Measurements from ENCODE around the gene ARMCX2.
"Not testable (repeated sequence)": the region's sequence is repeated elsewhere in the genome, so short reads cannot be mapped to it uniquely, and the experiment has no call there.

ARMCX2 gene

GRCh38 chrX:101657495-101657894, 2.2 kb downstream of the ARMCX2 start:
- Histone ChIP-seq H3K36me3 (ENCODE audit: control insufficient read depth, insufficient read depth, low read length) (no peaks in the 10 kb centered on the region), H3K18ac (ENCODE audit: low read length) (no peak overlapping the region), H3K79me1 (ENCODE audit: low read length) (no peaks in the 10 kb centered on the region), H3K4me1 (ENCODE audit: control insufficient read depth, low read depth, low read length) (no peaks in the 10 kb centered on the region), H2BK15ac (replicated peaks; ENCODE audit: low read depth) (no peak overlapping the region), H3K4ac (ENCODE audit: low read depth, low read length) (no peak overlapping the region), H3K27me3 (ENCODE audit: insufficient read depth, low read length, poor library complexity) (no peaks in the 10 kb centered on the region), H3K79me2 (ENCODE audit: control insufficient read depth, insufficient read depth, low read length) (no peaks in the 10 kb centered on the region), H2AK5ac (ENCODE audit: low read length) (no peak overlapping the region), H3K27ac (ENCODE audit: low read depth, low read length) (no peak overlapping the region), H2BK5ac (ENCODE audit: low read length) (no peak overlapping the region), H3K23ac (ENCODE audit: low read length) (no peak overlapping the region), H3K4me2 (ENCODE audit: low read length) (no peak overlapping the region), H4K5ac (ENCODE audit: low read length) (no peak overlapping the region), H3K9ac (ENCODE audit: low read length) (no peak overlapping the region), H2BK120ac (ENCODE audit: low read depth, low read length) (no peak overlapping the region), H3K4me3 (ENCODE audit: low read length) (no peak overlapping the region), H3K56ac (ENCODE audit: low read length) (no peak overlapping the region), H4K8ac (ENCODE audit: low read depth, low read length) (no peak overlapping the region)
- DNase-seq = no peak
- no CpG with 5 or more reads among the region's 12 CpGs for WGBS (ENCODE audit: extremely low coverage, insufficient coverage, low lambda C conversion rate)

GRCh38 chrX:101656817-101657216, 2.8 kb downstream of the ARMCX2 start:
- H3K4me3 ChIP-seq (ENCODE audit: low read length) = no peak overlapping the region
- no peak overlapping the region for H2BK120ac ChIP-seq (ENCODE audit: low read depth, low read length)
- H3K4me1 ChIP-seq (ENCODE audit: control insufficient read depth, low read depth, low read length) = no peaks in the 10 kb centered on the region
- no peak overlapping the region for H3K9ac ChIP-seq (ENCODE audit: low read length)
- H2BK15ac ChIP-seq (replicated peaks; ENCODE audit: low read depth) = no peak overlapping the region
- no peaks in the 10 kb centered on the region for H3K27me3 ChIP-seq (ENCODE audit: insufficient read depth, low read length, poor library complexity)
- H3K79me1 ChIP-seq (ENCODE audit: low read length) = no peaks in the 10 kb centered on the region
- H3K23ac ChIP-seq (ENCODE audit: low read length) = no peak overlapping the region
- no peaks in the 10 kb centered on the region for H3K36me3 ChIP-seq (ENCODE audit: control insufficient read depth, insufficient read depth, low read length)
- no peak overlapping the region for H3K18ac ChIP-seq (ENCODE audit: low read length)
- no peak overlapping the region for H3K27ac ChIP-seq (ENCODE audit: low read depth, low read length)
- H4K8ac ChIP-seq (ENCODE audit: low read depth, low read length) = no peak overlapping the region
- WGBS (ENCODE audit: extremely low coverage, insufficient coverage, low lambda C conversion rate) = no CpG with 5 or more reads among the region's 13 CpGs
- no peak overlapping the region for H3K4ac ChIP-seq (ENCODE audit: low read depth, low read length)
- no peak overlapping the region for H4K5ac ChIP-seq (ENCODE audit: low read length)
- no peaks in the 10 kb centered on the region for H3K79me2 ChIP-seq (ENCODE audit: control insufficient read depth, insufficient read depth, low read length)
- no peak for DNase-seq
- no peak overlapping the region for H3K56ac ChIP-seq (ENCODE audit: low read length)
- H3K4me2 ChIP-seq (ENCODE audit: low read length) = no peak overlapping the region
- H2AK5ac ChIP-seq (ENCODE audit: low read length) = no peak overlapping the region
- H2BK5ac ChIP-seq (ENCODE audit: low read length) = no peak overlapping the region

GRCh38 chrX:101655534-101655933, 4.1 kb downstream of the ARMCX2 start:
- Histone ChIP-seq H3K27ac (ENCODE audit: low read depth, low read length) (no peak overlapping the region), H3K56ac (ENCODE audit: low read length) (no peak overlapping the region), H4K8ac (ENCODE audit: low read depth, low read length) (no peak overlapping the region), H3K4ac (ENCODE audit: low read depth, low read length) (no peak overlapping the region), H4K5ac (ENCODE audit: low read length) (no peak overlapping the region), H2BK120ac (ENCODE audit: low read depth, low read length) (no peak overlapping the region), H3K9ac (ENCODE audit: low read length) (no peak overlapping the region), H3K79me2 (ENCODE audit: control insufficient read depth, insufficient read depth, low read length) (no peaks in the 10 kb centered on the region), H2AK5ac (ENCODE audit: low read length) (no peak overlapping the region), H3K4me2 (ENCODE audit: low read length) (no peak overlapping the region), H2BK5ac (ENCODE audit: low read length) (no peak overlapping the region), H3K79me1 (ENCODE audit: low read length) (no peaks in the 10 kb centered on the region), H3K27me3 (ENCODE audit: insufficient read depth, low read length, poor library complexity) (no peaks in the 10 kb centered on the region), H3K18ac (ENCODE audit: low read length) (no peak overlapping the region), H3K4me1 (ENCODE audit: control insufficient read depth, low read depth, low read length) (no peaks in the 10 kb centered on the region), H3K23ac (ENCODE audit: low read length) (no peak overlapping the region), H2BK15ac (replicated peaks; ENCODE audit: low read depth) (no peak overlapping the region), H3K36me3 (ENCODE audit: control insufficient read depth, insufficient read depth, low read length) (no peaks in the 10 kb centered on the region), H3K4me3 (ENCODE audit: low read length) (no peak overlapping the region)
- no peak for DNase-seq
- no CpG with 5 or more reads among the region's 3 CpGs for WGBS (ENCODE audit: extremely low coverage, insufficient coverage, low lambda C conversion rate)

- H3K4me1 ChIP-seq (ENCODE audit: control insufficient read depth, low read depth, low read length); H3K27me3 ChIP-seq (ENCODE audit: insufficient read depth, low read length, poor library complexity); H4K8ac ChIP-seq (ENCODE audit: low read depth, low read length); H3K9ac ChIP-seq (ENCODE audit: low read length); H3K36me3 ChIP-seq (ENCODE audit: control insufficient read depth, insufficient read depth, low read length); H3K27ac ChIP-seq (ENCODE audit: low read depth, low read length); H4K5ac ChIP-seq (ENCODE audit: low read length); H3K56ac ChIP-seq (ENCODE audit: low read length); H2BK5ac ChIP-seq (ENCODE audit: low read length); H3K79me1 ChIP-seq (ENCODE audit: low read length); H3K4me3 ChIP-seq (ENCODE audit: low read length); H3K4me2 ChIP-seq (ENCODE audit: low read length); H2BK15ac ChIP-seq (replicated peaks; ENCODE audit: low read depth); H2BK120ac ChIP-seq (ENCODE audit: low read depth, low read length); DNase-seq; H2AK5ac ChIP-seq (ENCODE audit: low read length); H3K4ac ChIP-seq (ENCODE audit: low read depth, low read length); H3K79me2 ChIP-seq (ENCODE audit: control insufficient read depth, insufficient read depth, low read length); H3K18ac ChIP-seq (ENCODE audit: low read length); H3K23ac ChIP-seq (ENCODE audit: low read length): not testable (repeated sequence)
Observed at GRCh38 chrX:101647716-101648115, 11.9 kb downstream of the ARMCX2 start.

- H3K23ac ChIP-seq (ENCODE audit: low read length) = no peak overlapping the region
- no peak overlapping the region for H4K5ac ChIP-seq (ENCODE audit: low read length)
- H2BK120ac ChIP-seq (ENCODE audit: low read depth, low read length) = no peak overlapping the region
- no peak overlapping the region for H3K27ac ChIP-seq (ENCODE audit: low read depth, low read length)
- no peaks in the 10 kb centered on the region for H3K36me3 ChIP-seq (ENCODE audit: control insufficient read depth, insufficient read depth, low read length)
- H4K8ac ChIP-seq (ENCODE audit: low read depth, low read length) = no peak overlapping the region
- WGBS (ENCODE audit: extremely low coverage, insufficient coverage, low lambda C conversion rate) = no CpG with 5 or more reads among the region's 1 CpG
- H3K9ac ChIP-seq (ENCODE audit: low read length) = no peak overlapping the region
- no peaks in the 10 kb centered on the region for H3K27me3 ChIP-seq (ENCODE audit: insufficient read depth, low read length, poor library complexity)
- H3K4me1 ChIP-seq (ENCODE audit: control insufficient read depth, low read depth, low read length) = no peaks in the 10 kb centered on the region
- H3K4me3 ChIP-seq (ENCODE audit: low read length) = no peak overlapping the region
- H3K56ac ChIP-seq (ENCODE audit: low read length) = no peak overlapping the region
- no peak overlapping the region for H3K18ac ChIP-seq (ENCODE audit: low read length)
- H2BK15ac ChIP-seq (replicated peaks; ENCODE audit: low read depth) = no peak overlapping the region
- H3K79me1 ChIP-seq (ENCODE audit: low read length) = no peaks in the 10 kb centered on the region
- H3K4me2 ChIP-seq (ENCODE audit: low read length) = no peak overlapping the region
- H2BK5ac ChIP-seq (ENCODE audit: low read length) = no peak overlapping the region
- H2AK5ac ChIP-seq (ENCODE audit: low read length) = no peak overlapping the region
- no peak overlapping the region for H3K4ac ChIP-seq (ENCODE audit: low read depth, low read length)
- no peaks in the 10 kb centered on the region for H3K79me2 ChIP-seq (ENCODE audit: control insufficient read depth, insufficient read depth, low read length)
- DNase-seq = no peak
Observed at GRCh38 chrX:101642093-101642492, 17.6 kb downstream of the ARMCX2 start.

GRCh38 chrX:101639583-101639982, 20.1 kb downstream of the ARMCX2 start:
- Histone ChIP-seq H2BK5ac (ENCODE audit: low read length) (no peak overlapping the region), H2BK15ac (replicated peaks; ENCODE audit: low read depth) (no peak overlapping the region), H4K8ac (ENCODE audit: low read depth, low read length) (no peak overlapping the region), H3K4me1 (ENCODE audit: control insufficient read depth, low read depth, low read length) (no peaks in the 10 kb centered on the region), H2BK120ac (ENCODE audit: low read depth, low read length) (no peak overlapping the region), H3K79me2 (ENCODE audit: control insufficient read depth, insufficient read depth, low read length) (no peaks in the 10 kb centered on the region), H3K4ac (ENCODE audit: low read depth, low read length) (no peak overlapping the region), H3K56ac (ENCODE audit: low read length) (no peak overlapping the region), H3K27me3 (ENCODE audit: insufficient read depth, low read length, poor library complexity) (no peaks in the 10 kb centered on the region), H4K5ac (ENCODE audit: low read length) (no peak overlapping the region), H3K9ac (ENCODE audit: low read length) (no peak overlapping the region), H3K36me3 (ENCODE audit: control insufficient read depth, insufficient read depth, low read length) (no peaks in the 10 kb centered on the region), H3K18ac (ENCODE audit: low read length) (no peak overlapping the region), H3K4me2 (ENCODE audit: low read length) (no peak overlapping the region), H2AK5ac (ENCODE audit: low read length) (no peak overlapping the region), H3K27ac (ENCODE audit: low read depth, low read length) (no peak overlapping the region), H3K79me1 (ENCODE audit: low read length) (no peaks in the 10 kb centered on the region), H3K23ac (ENCODE audit: low read length) (no peak overlapping the region), H3K4me3 (ENCODE audit: low read length) (no peak overlapping the region)
- DNase-seq = no peak

Data from mesendoderm (in vitro differentiated cells).